H1 (cell line): ENCODE data around the gene SLC16A11. TPM values are rescaled to one million over a fixed set of nuclear protein-coding genes. Genes with fewer than 3 reads are reported as not detected.

ENCODE experiments used
- CTCF ChIA-PET: fragments of 300-600 bp; sonication (Branson Sonifier 250); formaldehyde crosslinking; loops from one replicate; lab custom pipeline; 2021; ENCODE audit not compliant: partially characterized antibody; lab: Charles Lee
- POLR2A ChIA-PET: fragments of 300-600 bp; sonication (Branson Sonifier 250); formaldehyde crosslinking; loops from one replicate; lab custom pipeline; 2021; ENCODE audit warnings: inconsistent platforms; ENCODE audit not compliant: partially characterized antibody; lab: Charles Lee
- DNase-seq, 2 experiments: peaks; one replicate each; pipeline versions ENCODE4 v3.0.0 to v3.0.0-alpha.2; 2010 to 2022; ENCODE audit warnings: low spot score in 2 of 2, low read depth in 1 of 2, mixed read lengths in 1 of 2
- FAIRE-seq: peaks from 2 replicates; lab custom pipeline; 2011; peaks lifted over from hg19 to GRCh38; lab: Jason Lieb, UNC
- H2AFZ ChIP-seq: 2 replicates; pipeline ENCODE4 v1.8.1; 2012; ENCODE audit warnings: low read length, inconsistent platforms
- H2AK5ac ChIP-seq: 2 replicates; pipeline ENCODE4 v1.6.1; 2013; ENCODE audit warnings: low read depth, low read length
- H2BK120ac ChIP-seq: replicated peaks from 2 replicates; pipeline ENCODE3; 2013; ENCODE audit warnings: low read depth, low read length, inconsistent platforms
- H2BK12ac ChIP-seq: 2 replicates; pipeline ENCODE4 v1.6.1; 2013; ENCODE audit warnings: low read depth, low read length
- H2BK15ac ChIP-seq: 2 replicates; pipeline ENCODE4 v1.6.1; 2013; ENCODE audit warnings: low read length
- H2BK20ac ChIP-seq: 2 replicates; pipeline ENCODE4 v1.6.1; 2013; ENCODE audit warnings: low read length
- H2BK5ac ChIP-seq: 2 replicates; pipeline ENCODE4 v1.6.1; 2013; ENCODE audit warnings: low read depth, low read length
- H3K14ac ChIP-seq: 2 replicates; pipeline ENCODE4 v1.6.1; 2013; ENCODE audit warnings: inconsistent platforms; ENCODE audit not compliant: insufficient read length
- H3K18ac ChIP-seq: 2 replicates; pipeline ENCODE4 v1.6.1; 2013; ENCODE audit warnings: low read length; ENCODE audit errors: extremely low read depth
- H3K23ac ChIP-seq: 2 replicates; pipeline ENCODE4 v1.6.1; 2013; ENCODE audit warnings: inconsistent platforms; ENCODE audit not compliant: insufficient read length
- H3K23me2 ChIP-seq: 2 replicates; pipeline ENCODE4 v1.6.1; 2013; ENCODE audit warnings: low read depth, low read length
- H3K27ac ChIP-seq: 2 replicates; pipeline ENCODE4 v1.6.1; 2011; ENCODE audit warnings: low read depth, low read length, inconsistent platforms
- H3K27me3 ChIP-seq, 4 experiments: replicated peaks in 1 of 4; 1 replicate in 1 of 4; 2 replicates in 3 of 4; pipeline versions ENCODE4 v1.6.1 to v1.8.1; 2011 to 2013; ENCODE audit warnings: low read length in 3 of 4, mild to moderate bottlenecking in 3 of 4, inconsistent platforms in 2 of 4, mixed read lengths in 2 of 4, moderate library complexity in 1 of 4; ENCODE audit not compliant: control insufficient read depth in 3 of 4, insufficient read depth in 3 of 4; ENCODE audit errors: extremely low read depth in 1 of 4
- H3K36me3 ChIP-seq, 4 experiments: 2 replicates each; pipeline versions ENCODE4 v1.6.1 to v1.8.1; 2011 to 2013; ENCODE audit warnings: mild to moderate bottlenecking in 4 of 4, low read length in 3 of 4, moderate library complexity in 2 of 4, control low read depth in 1 of 4, inconsistent platforms in 1 of 4; ENCODE audit not compliant: insufficient read depth in 4 of 4, control insufficient read depth in 2 of 4
- H3K4ac ChIP-seq: replicated peaks from 2 replicates; pipeline ENCODE3; 2013; ENCODE audit warnings: low read length, low read depth, mixed read lengths, inconsistent platforms; ENCODE audit not compliant: insufficient read length
- H3K4me1 ChIP-seq, 4 experiments: replicated peaks in 1 of 4; 1 replicate in 1 of 4; 2 replicates in 3 of 4; pipeline versions ENCODE4 v1.6.1 to v1.8.1; 2011 to 2013; ENCODE audit warnings: low read length in 3 of 4, inconsistent platforms in 2 of 4, mixed read lengths in 1 of 4; ENCODE audit not compliant: insufficient read depth in 4 of 4, control insufficient read depth in 3 of 4
- H3K4me2 ChIP-seq, 2 experiments: 2 replicates each; pipeline versions ENCODE4 v1.6.1 to v1.8.1; 2011 to 2013; ENCODE audit warnings: low read depth in 2 of 2, low read length in 2 of 2, control low read depth in 1 of 2, inconsistent platforms in 1 of 2, mild to moderate bottlenecking in 1 of 2; ENCODE audit not compliant: insufficient read depth in 1 of 2
- H3K4me3 ChIP-seq, 4 experiments: fragments of 200-600, 300-600 bp in 1 of 4; sonication (generic), shearing (Covaris generic), sonication (Bioruptor Twin) in 1 of 4; 2 replicates each; pipeline versions ENCODE4 v1.5.1 to v1.8.1; 2011 to 2016; ENCODE audit warnings: low read length in 4 of 4, low read depth in 3 of 4, control low read depth in 2 of 4, inconsistent platforms in 2 of 4, mild to moderate bottlenecking in 2 of 4, mixed read lengths in 1 of 4, moderate library complexity in 1 of 4; ENCODE audit not compliant: insufficient read depth in 2 of 4; ENCODE audit errors: extremely low read depth in 1 of 4
- H3K56ac ChIP-seq: replicated peaks from 2 replicates; pipeline ENCODE3; 2013; ENCODE audit warnings: low read depth, mild to moderate bottlenecking, mixed read lengths, low read length, inconsistent platforms; ENCODE audit not compliant: insufficient read length
- H3K79me1 ChIP-seq: 2 replicates; pipeline ENCODE4 v1.6.1; 2013; ENCODE audit warnings: low read depth, low read length, control low read depth
- H3K79me2 ChIP-seq, 2 experiments: 2 replicates each; pipeline versions ENCODE4 v1.6.1 to v1.8.1; 2012 to 2013; ENCODE audit warnings: low read length in 2 of 2, mild to moderate bottlenecking in 2 of 2, inconsistent platforms in 1 of 2; ENCODE audit not compliant: insufficient read depth in 2 of 2, control insufficient read depth in 1 of 2
- H3K9ac ChIP-seq, 4 experiments: replicated peaks in 1 of 4; 1 replicate in 1 of 4; 2 replicates in 3 of 4; pipeline versions ENCODE4 v1.6.1 to v1.8.1; 2011 to 2013; ENCODE audit warnings: low read depth in 3 of 4, low read length in 3 of 4, control low read depth in 2 of 4, mild to moderate bottlenecking in 2 of 4, moderate library complexity in 2 of 4, inconsistent platforms in 1 of 4; ENCODE audit errors: extremely low read depth in 1 of 4
- H3K9me3 ChIP-seq, 2 experiments: 2 replicates each; pipeline versions ENCODE4 v1.6.1 to v1.8.1; 2012 to 2013; ENCODE audit warnings: mild to moderate bottlenecking in 2 of 2, moderate library complexity in 2 of 2, control low read depth in 1 of 2, inconsistent platforms in 1 of 2, low read depth in 1 of 2, low read length in 1 of 2, mixed read lengths in 1 of 2; ENCODE audit not compliant: insufficient read depth in 2 of 2
- H4K20me1 ChIP-seq, 2 experiments: replicated peaks in 1 of 2; 2 replicates each; pipeline versions ENCODE3 to v1.8.1; 2011 to 2013; ENCODE audit warnings: inconsistent platforms in 2 of 2, low read length in 2 of 2, mild to moderate bottlenecking in 1 of 2; ENCODE audit not compliant: insufficient read depth in 2 of 2, control insufficient read depth in 1 of 2
- H4K5ac ChIP-seq: 2 replicates; pipeline ENCODE4 v1.6.1; 2013; ENCODE audit warnings: low read length, low read depth, mixed read lengths, inconsistent platforms; ENCODE audit not compliant: insufficient read length
- H4K8ac ChIP-seq: 2 replicates; pipeline ENCODE4 v1.8.0; 2013; ENCODE audit warnings: mild to moderate bottlenecking, moderate library complexity, low read length, inconsistent platforms; ENCODE audit not compliant: insufficient read depth; ENCODE audit errors: extremely low read depth
- H4K91ac ChIP-seq: replicated peaks from 2 replicates; pipeline ENCODE3; 2013; ENCODE audit warnings: low read length, mixed read lengths, inconsistent platforms; ENCODE audit not compliant: insufficient read length
- KDM4A ChIP-seq: IDR thresholded peaks from one replicate; pipeline ENCODE4 v1.7.1; 2012; ENCODE audit warnings: low read depth, mild to moderate bottlenecking, moderate library complexity, low read length, inconsistent platforms; ENCODE audit not compliant: severe bottlenecking
- MAFK ChIP-seq: IDR thresholded peaks from 2 replicates; pipeline ENCODE4 v1.6.1; 2012; ENCODE audit warnings: low read depth, mild to moderate bottlenecking, improper control_type of control experiment, low read length
- ZNF274 ChIP-seq: IDR thresholded peaks from 2 replicates; pipeline ENCODE4 v1.7.0; 2012; ENCODE audit warnings: low read length, borderline replicate concordance; ENCODE audit errors: extremely low read depth
- WGBS, 2 experiments: shearing (Covaris generic) in 1 of 2; methylation state at CpG; one replicate each; pipeline versions ENCODE4 v1.1.6 to v1.1.7; 2013 to 2015; ENCODE audit warnings: low lambda C conversion rate in 2 of 2, mixed read lengths in 2 of 2, inconsistent platforms in 1 of 2, low coverage in 1 of 2, missing lambda C conversion rate in 1 of 2; ENCODE audit not compliant: insufficient replicate concordance in 2 of 2, insufficient coverage in 1 of 2, insufficient read length in 1 of 2; ENCODE audit errors: extremely low coverage in 1 of 2, missing lambda C conversion rate in 1 of 2; 5-methylcytosine and 5-hydroxymethylcytosine counted together
- polyA plus RNA-seq, 7 experiments: library from polyadenylated mRNA; depleted of rRNA in 3 of 7; stranded (reverse) in 5 of 7; unstranded in 2 of 7; fragments of >200 nt in 5 of 7; fragments of 200-250 nt in 2 of 7; gene quantifications; 1 replicate in 5 of 7; 2 replicates in 1 of 7; 4 replicates in 1 of 7; pipeline versions ENCODE4 v1.2.1 to v1.2.3, GENCODE V29; 2011 to 2013; ENCODE audit warnings: missing spikeins in 2 of 7, mixed read lengths in 2 of 7
- total RNA-seq: library from RNA; stranded (reverse); fragmentation: NEBNext Ultra II Directional; extraction: Animal tissue kit (Norgen Biotek cat#: 25700); gene quantifications from 2 replicates; pipeline ENCODE4 v1.2.1, GENCODE V29; 2021
- TF ChIP-seq, protein P1 (sequence below): IDR thresholded peaks from 2 replicates; pipeline ENCODE4 v1.6.1; 2011; ENCODE audit warnings: low read depth, mild to moderate bottlenecking, low read length; ENCODE audit not compliant: insufficient read depth

SLC16A11 gene
- total and polyA plus RNA-seq, 2 of the 8 experiments (the other 6 are each of a cell fraction or from before 2014, with no cell fraction given) = 0.35 to 0.39 TPM

DNA sequence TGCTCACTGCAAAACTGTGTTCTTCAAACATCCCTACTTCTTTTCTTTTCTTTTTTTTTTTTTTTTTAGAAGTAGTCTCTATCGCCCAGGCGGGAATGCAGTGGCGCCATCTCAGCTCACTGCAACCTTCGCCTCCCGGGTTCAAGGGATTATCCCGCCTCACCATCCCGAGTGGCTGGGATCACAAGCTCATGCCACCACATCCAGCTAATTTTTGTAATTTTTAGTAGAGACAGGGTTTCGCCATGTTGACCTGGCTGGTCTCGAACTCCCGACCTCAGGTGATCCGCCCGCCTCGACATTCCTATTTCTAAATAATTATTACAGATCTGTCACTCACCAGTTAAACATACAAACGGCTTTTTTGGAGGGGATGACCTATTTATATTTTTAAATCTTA, 32.5 kb downstream of the SLC16A11 start:
- Histone ChIP-seq H4K5ac (no peak overlapping the region), H3K4me3 (peak overlapping the region; percentile 86 to 100 (median 88)), H3K23me2 (peaks cover 14% of the 10 kb centered on the region), H3K4me1 (peaks cover 0 to 19% (median 11%) of the 10 kb centered on the region in 4 experiments; a peak in 6 of 7 replicates), H2AK5ac (no peak overlapping the region), H4K8ac (no peak overlapping the region), H3K27ac (no peak overlapping the region), H3K14ac (no peak overlapping the region), H3K56ac (no peak overlapping the region), H4K91ac (no peak overlapping the region), H3K27me3 (no peaks in the 10 kb centered on the region), H3K4me2 (peak overlapping the region; percentile 66 to 96; a peak in 3 of 4 replicates), H2BK120ac (no peak overlapping the region), H2BK12ac (no peak overlapping the region), H3K18ac (no peak overlapping the region), H2BK20ac (no peak overlapping the region), H2AFZ (no peak overlapping the region), H3K9me3 (no peaks in the 10 kb centered on the region), H3K79me1 (peaks cover 7% of the 10 kb centered on the region; the same call in 1 of the 2 replicates), H3K4ac (no peak overlapping the region), H3K79me2 (peaks cover 0 to 38% of the 10 kb centered on the region in 2 experiments; a peak in 3 of 4 replicates), H2BK15ac (no peak overlapping the region), H3K9ac (no peak overlapping the region), H2BK5ac (no peak overlapping the region), H4K20me1 (peaks cover 4 to 5% of the 10 kb centered on the region in 2 experiments), H3K36me3 (no peaks in the 10 kb centered on the region; a peak in 1 of 8 replicates), H3K23ac (no peak overlapping the region)
- CTCF ChIA-PET = interaction anchor here (1.5 kb wide), 1 partner anchor 10 kb away, joined by 8 read pairs; no protein-coding TSS in a partner anchor
- TF ChIP-seq KDM4A (no peak), MAFK (no peak), ZNF274 (no peak)
- TF ChIP-seq, protein P1, sequence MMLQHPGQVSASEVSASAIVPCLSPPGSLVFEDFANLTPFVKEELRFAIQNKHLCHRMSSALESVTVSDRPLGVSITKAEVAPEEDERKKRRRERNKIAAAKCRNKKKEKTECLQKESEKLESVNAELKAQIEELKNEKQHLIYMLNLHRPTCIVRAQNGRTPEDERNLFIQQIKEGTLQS = no peak
- 66% methylated on average over 11 of the region's 14 CpGs; no CpG with 5 or more reads in 1 of the 2 experiments for whole genome bisulfite sequencing, 2 experiments
- POLR2A ChIA-PET = no interaction called here
- DNase-seq (no peak), FAIRE-seq (no peak)
